Measurements from ENCODE around the gene C1orf116.

C1orf116 gene

DNA sequence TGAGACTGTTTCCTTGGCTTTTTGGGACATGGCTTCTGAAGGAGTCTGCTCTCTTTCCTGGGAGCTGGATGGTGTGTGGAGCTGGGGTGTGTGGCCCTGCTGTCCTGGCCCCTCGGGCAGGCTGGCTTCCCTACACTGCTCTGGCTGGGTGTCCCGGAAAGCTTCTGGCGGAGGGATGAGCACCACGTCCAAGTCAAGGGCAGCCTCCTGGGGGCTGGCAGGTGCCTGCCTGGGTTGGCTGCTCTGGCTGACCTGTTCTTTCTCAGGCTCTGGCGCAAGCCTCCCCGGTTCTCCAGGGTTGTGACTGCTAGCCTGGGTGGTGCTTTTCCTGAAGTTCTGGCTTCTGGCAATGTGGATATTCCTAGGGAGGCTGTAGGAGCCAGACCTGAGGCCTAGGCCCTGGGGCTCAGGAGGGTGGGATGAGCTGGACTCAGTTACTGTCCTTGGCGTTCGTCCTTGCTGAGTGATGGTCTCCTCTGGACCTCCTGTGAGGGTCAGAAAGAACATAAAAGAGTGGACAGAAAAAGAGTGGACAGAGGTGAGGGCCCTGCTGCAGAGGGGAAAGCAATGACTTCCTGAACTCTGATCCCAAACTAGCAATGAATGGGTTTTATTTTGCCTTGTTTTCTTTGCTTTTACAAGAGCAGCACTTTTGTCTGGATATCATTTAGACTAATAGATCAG, 9.4 kb downstream of the C1orf116 start:
- Histone ChIP-seq H3K4me1 (ENCODE audit: insufficient read depth, low read length) (peaks cover 13% of the 10 kb centered on the region), H3K27ac (ENCODE audit: low read depth, low read length) (no peak overlapping the region)

DNA sequence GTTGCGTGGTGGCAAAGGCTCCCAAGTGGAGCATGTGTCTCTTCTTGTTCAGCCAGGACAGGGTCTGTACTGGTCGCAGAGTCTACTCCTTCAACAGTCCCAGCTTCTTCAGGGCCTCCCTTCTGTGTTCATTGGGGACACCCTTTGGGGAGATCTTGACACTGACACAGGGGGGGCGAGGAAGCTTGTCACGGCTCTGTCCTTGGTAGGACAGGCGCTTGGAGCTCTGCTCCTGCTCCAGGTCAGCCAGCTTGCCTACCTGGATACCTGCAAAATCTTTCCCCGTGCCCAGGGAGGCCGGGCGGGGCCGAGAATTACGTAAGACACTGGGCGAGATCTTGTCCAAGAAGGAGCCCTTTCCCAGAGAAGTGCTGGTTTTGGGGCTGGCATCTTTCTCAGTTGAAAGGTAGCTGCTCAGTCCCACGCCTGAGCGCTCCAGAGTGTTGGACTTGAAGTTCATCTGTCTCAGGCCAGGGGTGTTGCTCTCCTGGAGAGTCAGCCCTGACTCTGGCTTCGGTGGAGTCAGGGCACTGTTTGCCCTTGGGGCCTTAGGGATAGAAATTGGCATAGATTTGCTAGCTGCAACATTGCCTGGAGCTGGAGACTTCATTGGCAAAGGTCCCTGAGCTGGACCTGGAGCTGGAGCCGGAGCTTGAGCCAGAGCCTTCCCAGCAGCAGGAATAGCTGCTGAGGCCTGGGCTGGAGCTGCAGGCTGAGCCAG, 10.5 kb downstream of the C1orf116 start:
- H3K9ac ChIP-seq (ENCODE audit: low read length): no peak overlapping the region
- H3K36me3 ChIP-seq (ENCODE audit: insufficient read depth, low read length): no peaks in the 10 kb centered on the region
- no peak overlapping the region for H3K27ac ChIP-seq (ENCODE audit: low read depth, low read length)
- H3K9me3 ChIP-seq (ENCODE audit: low read length): no peaks in the 10 kb centered on the region
- no peaks in the 10 kb centered on the region for H3K27me3 ChIP-seq (ENCODE audit: control insufficient read depth in 1 of 2, insufficient read depth in 2 of 2, low read length in 2 of 2)
- H3K4me1 ChIP-seq (ENCODE audit: insufficient read depth, low read length): peaks cover 13% of the 10 kb centered on the region
- H3K4me3 ChIP-seq (ENCODE audit: low read depth in 1 of 2, low read length in 2 of 2): no peak overlapping the region

More for the DNA sequence above, 9.4 kb downstream of the C1orf116 start:
- Histone ChIP-seq H3K9ac (ENCODE audit: low read length) (no peak overlapping the region), H3K4me3 (ENCODE audit: low read depth in 1 of 2, low read length in 2 of 2) (no peak overlapping the region), H3K27me3 (ENCODE audit: control insufficient read depth in 1 of 2, insufficient read depth in 2 of 2, low read length in 2 of 2) (no peaks in the 10 kb centered on the region), H3K9me3 (ENCODE audit: low read length) (no peaks in the 10 kb centered on the region), H3K36me3 (ENCODE audit: insufficient read depth, low read length) (no peaks in the 10 kb centered on the region)

DNA sequence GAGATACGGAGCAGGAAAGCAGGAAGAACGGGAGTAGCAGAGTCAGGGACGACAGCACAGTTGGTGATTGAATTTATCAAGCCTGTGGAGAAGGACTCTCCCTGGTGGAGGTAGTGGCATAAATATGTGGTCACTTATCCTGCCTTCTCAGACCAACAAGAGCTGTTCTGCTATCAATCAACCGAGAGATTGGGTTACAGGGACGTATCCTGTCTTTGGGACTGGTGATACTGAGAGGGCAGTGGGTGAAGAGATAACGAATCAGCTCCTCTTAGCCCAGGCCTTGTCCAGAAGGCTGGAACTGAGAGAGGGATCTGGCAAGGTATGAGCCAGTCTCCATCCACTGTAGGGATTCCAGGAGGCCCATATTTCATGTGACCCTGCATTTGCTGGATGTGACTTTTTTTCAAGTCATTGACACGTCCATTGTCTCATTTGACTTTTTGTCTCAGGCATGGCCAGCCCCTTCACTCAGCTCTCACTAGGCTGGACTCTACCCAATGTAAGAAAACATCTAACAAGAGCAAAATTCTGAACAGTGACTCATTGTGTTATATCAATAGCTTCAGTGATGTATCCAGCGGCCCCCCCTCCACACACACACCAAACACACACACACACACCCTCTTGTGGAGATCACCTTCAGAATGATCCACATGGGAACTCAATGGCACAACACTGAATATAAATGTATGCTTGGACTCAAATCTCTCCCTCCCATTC, 11.3 kb downstream of the C1orf116 start:
- Histone ChIP-seq H3K9ac (ENCODE audit: low read length) (no peak overlapping the region), H3K9me3 (ENCODE audit: low read length) (no peaks in the 10 kb centered on the region), H3K4me3 (ENCODE audit: low read depth in 1 of 2, low read length in 2 of 2) (no peak overlapping the region), H3K36me3 (ENCODE audit: insufficient read depth, low read length) (no peaks in the 10 kb centered on the region), H3K27me3 (ENCODE audit: control insufficient read depth in 1 of 2, insufficient read depth in 2 of 2, low read length in 2 of 2) (no peaks in the 10 kb centered on the region), H3K4me1 (ENCODE audit: insufficient read depth, low read length) (peaks cover 13% of the 10 kb centered on the region), H3K27ac (ENCODE audit: low read depth, low read length) (no peak overlapping the region)

DNA sequence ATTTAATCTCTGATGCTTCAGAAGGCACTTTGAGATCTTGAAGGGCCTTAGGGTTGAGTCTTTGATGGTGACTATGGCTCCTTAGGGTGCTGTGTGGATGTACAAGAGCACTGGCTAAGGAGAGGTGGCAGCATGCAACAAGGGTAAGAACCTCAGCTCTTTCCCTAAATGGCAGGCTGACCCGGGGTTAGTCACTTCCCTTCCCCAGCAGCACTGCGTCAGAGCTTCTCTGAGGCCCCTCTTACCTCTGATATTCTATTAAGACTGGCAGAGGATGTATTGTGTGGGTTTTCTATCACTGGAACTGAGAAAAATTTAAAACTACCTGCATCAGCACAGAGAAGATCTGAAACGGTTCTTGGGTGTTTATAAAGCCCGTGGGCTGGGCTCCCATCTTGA, 11.8 kb downstream of the C1orf116 start:
- Histone ChIP-seq H3K9me3 (ENCODE audit: low read length) (no peaks in the 10 kb centered on the region), H3K27ac (ENCODE audit: low read depth, low read length) (no peak overlapping the region), H3K4me1 (ENCODE audit: insufficient read depth, low read length) (peaks cover 7% of the 10 kb centered on the region), H3K36me3 (ENCODE audit: insufficient read depth, low read length) (no peaks in the 10 kb centered on the region), H3K27me3 (ENCODE audit: control insufficient read depth in 1 of 2, insufficient read depth in 2 of 2, low read length in 2 of 2) (no peaks in the 10 kb centered on the region), H3K9ac (ENCODE audit: low read length) (no peak overlapping the region), H3K4me3 (ENCODE audit: low read depth in 1 of 2, low read length in 2 of 2) (no peak overlapping the region)

- Histone ChIP-seq H3K4me3 (ENCODE audit: low read depth in 1 of 2, low read length in 2 of 2) (no peak overlapping the region), H3K4me1 (ENCODE audit: insufficient read depth, low read length) (peaks cover 2% of the 10 kb centered on the region), H3K36me3 (ENCODE audit: insufficient read depth, low read length) (no peaks in the 10 kb centered on the region), H3K27ac (ENCODE audit: low read depth, low read length) (no peak overlapping the region), H3K9ac (ENCODE audit: low read length) (no peak overlapping the region), H3K9me3 (ENCODE audit: low read length) (no peaks in the 10 kb centered on the region), H3K27me3 (ENCODE audit: control insufficient read depth in 1 of 2, insufficient read depth in 2 of 2, low read length in 2 of 2) (no peaks in the 10 kb centered on the region)
These were observed 12.4 kb downstream of the C1orf116 start for GRCh38 chr1:207020065-207020708.

GRCh38 chr1:207019661-207020060, 12.9 kb downstream of the C1orf116 start:
- H3K27ac ChIP-seq (ENCODE audit: low read depth, low read length): no peak overlapping the region
- H3K36me3 ChIP-seq (ENCODE audit: insufficient read depth, low read length): no peaks in the 10 kb centered on the region
- H3K9me3 ChIP-seq (ENCODE audit: low read length): no peaks in the 10 kb centered on the region
- no peaks in the 10 kb centered on the region for H3K4me1 ChIP-seq (ENCODE audit: insufficient read depth, low read length)
- no peak overlapping the region for H3K9ac ChIP-seq (ENCODE audit: low read length)
- no peak overlapping the region for H3K4me3 ChIP-seq (ENCODE audit: low read depth in 1 of 2, low read length in 2 of 2)
- no peaks in the 10 kb centered on the region for H3K27me3 ChIP-seq (ENCODE audit: control insufficient read depth in 1 of 2, insufficient read depth in 2 of 2, low read length in 2 of 2)

- Histone ChIP-seq H3K9me3 (ENCODE audit: low read length) (no peaks in the 10 kb centered on the region), H3K9ac (ENCODE audit: low read length) (no peak overlapping the region), H3K27me3 (ENCODE audit: control insufficient read depth in 1 of 2, insufficient read depth in 2 of 2, low read length in 2 of 2) (no peaks in the 10 kb centered on the region), H3K4me1 (ENCODE audit: insufficient read depth, low read length) (no peaks in the 10 kb centered on the region), H3K27ac (ENCODE audit: low read depth, low read length) (no peak overlapping the region), H3K36me3 (ENCODE audit: insufficient read depth, low read length) (no peaks in the 10 kb centered on the region), H3K4me3 (ENCODE audit: low read depth in 1 of 2, low read length in 2 of 2) (no peak overlapping the region)
These were observed 13.4 kb downstream of the C1orf116 start for GRCh38 chr1:207019161-207019560.

- Histone ChIP-seq H3K9ac (ENCODE audit: low read length) (no peak overlapping the region), H3K4me3 (ENCODE audit: low read depth in 1 of 2, low read length in 2 of 2) (no peak overlapping the region), H3K27ac (ENCODE audit: low read depth, low read length) (no peak overlapping the region), H3K9me3 (ENCODE audit: low read length) (no peaks in the 10 kb centered on the region), H3K27me3 (ENCODE audit: control insufficient read depth in 1 of 2, insufficient read depth in 2 of 2, low read length in 2 of 2) (no peaks in the 10 kb centered on the region), H3K4me1 (ENCODE audit: insufficient read depth, low read length) (no peaks in the 10 kb centered on the region), H3K36me3 (ENCODE audit: insufficient read depth, low read length) (no peaks in the 10 kb centered on the region)
These were observed 13.8 kb downstream of the C1orf116 start for GRCh38 chr1:207018707-207019106.

GRCh38 chr1:207017615-207018559, 14.7 kb downstream of the C1orf116 start:
- Histone ChIP-seq H3K9ac (ENCODE audit: low read length) (no peak overlapping the region), H3K9me3 (ENCODE audit: low read length) (no peaks in the 10 kb centered on the region), H3K36me3 (ENCODE audit: insufficient read depth, low read length) (no peaks in the 10 kb centered on the region), H3K27ac (ENCODE audit: low read depth, low read length) (no peak overlapping the region), H3K27me3 (ENCODE audit: control insufficient read depth in 1 of 2, insufficient read depth in 2 of 2, low read length in 2 of 2) (no peaks in the 10 kb centered on the region), H3K4me1 (ENCODE audit: insufficient read depth, low read length) (no peaks in the 10 kb centered on the region), H3K4me3 (ENCODE audit: low read depth in 1 of 2, low read length in 2 of 2) (no peak overlapping the region)

DNA sequence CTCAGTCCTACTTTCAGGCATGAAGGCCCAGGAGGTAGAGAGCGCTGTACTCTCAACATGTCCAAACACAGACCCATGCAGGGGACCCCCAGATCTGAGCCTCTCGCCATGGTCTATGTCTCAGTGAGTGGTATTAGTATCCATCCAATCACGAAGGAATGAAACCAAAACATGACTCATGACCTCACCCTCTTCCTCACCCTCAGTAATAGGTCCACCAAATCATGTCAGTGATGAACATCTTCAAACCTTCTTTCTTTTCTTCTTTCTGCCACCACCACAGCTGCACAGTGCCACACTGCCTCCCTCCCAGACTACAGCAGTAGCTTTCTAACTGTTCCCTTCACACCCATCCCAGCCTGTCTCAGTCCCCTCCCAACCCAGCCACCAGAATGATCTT, 16.8 kb downstream of the C1orf116 start:
- no peaks in the 10 kb centered on the region for H3K9me3 ChIP-seq (ENCODE audit: low read length)
- no peaks in the 10 kb centered on the region for H3K36me3 ChIP-seq (ENCODE audit: insufficient read depth, low read length)
- H3K27ac ChIP-seq (ENCODE audit: low read depth, low read length): no peak overlapping the region
- H3K4me1 ChIP-seq (ENCODE audit: insufficient read depth, low read length): no peaks in the 10 kb centered on the region
- no peaks in the 10 kb centered on the region for H3K27me3 ChIP-seq (ENCODE audit: control insufficient read depth in 1 of 2, insufficient read depth in 2 of 2, low read length in 2 of 2)
- no peak overlapping the region for H3K9ac ChIP-seq (ENCODE audit: low read length)
- no peak overlapping the region for H3K4me3 ChIP-seq (ENCODE audit: low read depth in 1 of 2, low read length in 2 of 2)
